GM19328 (cell line): ENCODE data around the gene HDAC4.

Experiments used
- ATAC-seq: cut with Tn5 transposase; IDR thresholded peaks from one replicate; pipeline ENCODE4 v1.9.1; 2021; ENCODE audit warnings: mild to moderate bottlenecking, moderate library complexity; ENCODE audit not compliant: unreplicated experiment

Gene HDAC4

GRCh38 chr2:239162976-239163687 lies 237.7 kb downstream of the HDAC4 start:
- ATAC-seq, result no peak

GRCh38 chr2:239162141-239162821 lies 238.5 kb downstream of the HDAC4 start:
- no peak for ATAC-seq

- no peak for ATAC-seq
Observed at GRCh38 chr2:239161711-239162140, 239.1 kb downstream of the HDAC4 start.

- no peak for ATAC-seq
Observed at GRCh38 chr2:239160226-239161143, 240.3 kb downstream of the HDAC4 start.

- ATAC-seq, result no peak
Observed at GRCh38 chr2:239159476-239159911, 241.3 kb downstream of the HDAC4 start.

GRCh38 chr2:239158641-239159475 lies 242.0 kb downstream of the HDAC4 start:
- ATAC-seq, result no peak

GRCh38 chr2:239157771-239158170 lies 243.0 kb downstream of the HDAC4 start:
- no peak for ATAC-seq

GRCh38 chr2:239157269-239157668 lies 243.6 kb downstream of the HDAC4 start:
- ATAC-seq, result no peak

- no peak for ATAC-seq
Observed at GRCh38 chr2:239156516-239157265, 244.1 kb downstream of the HDAC4 start.

- no peak for ATAC-seq
Observed at GRCh38 chr2:239155806-239156480, 244.9 kb downstream of the HDAC4 start.

- ATAC-seq, result no peak
Observed at GRCh38 chr2:239154971-239155805, 245.6 kb downstream of the HDAC4 start.

- ATAC-seq, result no peak
Observed at GRCh38 chr2:239153806-239154591, 246.8 kb downstream of the HDAC4 start.

GRCh38 chr2:239152916-239153305 lies 247.9 kb downstream of the HDAC4 start:
- ATAC-seq, result no peak

- no peak for ATAC-seq
Observed at GRCh38 chr2:239152239-239152915, 248.4 kb downstream of the HDAC4 start.

- no peak for ATAC-seq
Observed at GRCh38 chr2:239151201-239152131, 249.4 kb downstream of the HDAC4 start.
